Activated T-cell treated with anti-CD3 and anti-CD28 coated beads, Interleukin-2, amount 50 U/mL, for 72 hours (primary cell): ENCODE results near the gene H3-3A. TPM values are rescaled to one million over a fixed set of nuclear protein-coding genes. Genes with fewer than 3 reads are reported as not detected.
A peak's percentile ranks its signal among the peaks of the same experiment; 100 is the strongest.

ENCODE experiments used
- ATAC-seq, 2 donors: fragments of 150-1000 bp; cut with Tn5 transposase; replicated peaks in 1 of 2; 2 replicates each; pipeline ENCODE4 v1.10.0; 2021; ENCODE audit warnings: moderate library complexity in 2 of 2, mild to moderate bottlenecking in 1 of 2
- DNase-seq, 2 donors: peaks; one replicate each; pipeline ENCODE4 v3.0.0; 2021 to 2022; ENCODE audit warnings: mixed read lengths in 1 of 2
- H3K27ac Mint-ChIP-seq: one replicate; pipeline ENCODE4 v1.8.0; 2022; ENCODE audit warnings: mild to moderate bottlenecking, moderate library complexity, mixed read lengths
- H3K27me3 Mint-ChIP-seq: one replicate; pipeline ENCODE4 v1.8.0; 2022; ENCODE audit warnings: low read depth, mixed read lengths
- H3K36me3 Mint-ChIP-seq, 2 donors: one replicate each; pipeline ENCODE4 v1.8.0; 2022; ENCODE audit warnings: mixed read lengths in 2 of 2, mild to moderate bottlenecking in 1 of 2; ENCODE audit not compliant: insufficient read depth in 2 of 2
- H3K4me1 Mint-ChIP-seq: one replicate; pipeline ENCODE4 v1.8.0; 2022; ENCODE audit warnings: low read depth, mixed read lengths
- H3K4me3 Mint-ChIP-seq, 2 donors: one replicate each; pipeline ENCODE4 v1.8.0; 2022; ENCODE audit warnings: mild to moderate bottlenecking in 2 of 2, mixed read lengths in 2 of 2, moderate library complexity in 2 of 2
- H3K9me3 Mint-ChIP-seq, 2 donors: one replicate each; pipeline ENCODE4 v1.8.0; 2022; ENCODE audit warnings: mixed read lengths in 2 of 2
- total RNA-seq, 2 donors: library from RNA; stranded (reverse); gene quantifications; one replicate each; pipeline ENCODE4 v1.2.3, GENCODE V29; 2022

H3-3A gene
- total RNA-seq, 2 donors from 2014 or later, result 231 to 239 TPM

- Mint-ChIP-seq H3K4me3 (peak overlapping the region in 1 of 2 donors; percentile 88), H3K36me3 (no peaks in the 10 kb centered on the region), H3K9me3 (no peaks in the 10 kb centered on the region), H3K27me3 (peaks cover 6% of the 10 kb centered on the region), H3K27ac (no peak overlapping the region), H3K4me1 (peaks cover 22% of the 10 kb centered on the region)
- ATAC-seq (peak; percentile 38 to 48), DNase-seq (no peak)
Observed at GRCh38 chr1:226098870-226099835, 36.6 kb downstream of the H3-3A start.

- Mint-ChIP-seq H3K27ac (no peak overlapping the region), H3K36me3 (no peaks in the 10 kb centered on the region), H3K9me3 (no peaks in the 10 kb centered on the region), H3K27me3 (peaks cover 6% of the 10 kb centered on the region), H3K4me1 (peaks cover 22% of the 10 kb centered on the region), H3K4me3 (peak overlapping the region; percentile 88 to 90)
- DNase-seq (peak; percentile 44 to 45), ATAC-seq (peak; percentile 66 to 80)
Observed at GRCh38 chr1:226100436-226101391, 38.2 kb downstream of the H3-3A start.

- no peaks in the 10 kb centered on the region for H3K9me3 Mint-ChIP-seq
- no peak overlapping the region for H3K27ac Mint-ChIP-seq
- no peaks in the 10 kb centered on the region for H3K27me3 Mint-ChIP-seq
- DNase-seq (no peak), ATAC-seq (no peak)
- H3K4me3 Mint-ChIP-seq, result no peak overlapping the region
- peaks cover 27% of the 10 kb centered on the region for H3K4me1 Mint-ChIP-seq
- H3K36me3 Mint-ChIP-seq, result no peaks in the 10 kb centered on the region
Observed at GRCh38 chr1:226104671-226105121, 42.2 kb downstream of the H3-3A start.

- Mint-ChIP-seq H3K36me3 (no peaks in the 10 kb centered on the region), H3K4me1 (peaks cover 22% of the 10 kb centered on the region), H3K27me3 (no peaks in the 10 kb centered on the region), H3K9me3 (no peaks in the 10 kb centered on the region), H3K4me3 (no peak overlapping the region), H3K27ac (no peak overlapping the region)
- ATAC-seq, result no peak
- no peak for DNase-seq
Observed at GRCh38 chr1:226107471-226108460, 45.2 kb downstream of the H3-3A start.

- no peaks in the 10 kb centered on the region for H3K9me3 Mint-ChIP-seq
- DNase-seq, result no peak
- H3K27me3 Mint-ChIP-seq, result no peaks in the 10 kb centered on the region
- peaks cover 22% of the 10 kb centered on the region for H3K4me1 Mint-ChIP-seq
- H3K27ac Mint-ChIP-seq, result peak overlapping the region; percentile 73
- peak in 1 of 2 donors; percentile 2 for ATAC-seq
- H3K4me3 Mint-ChIP-seq, result peak overlapping the region; percentile 87 to 93
- H3K36me3 Mint-ChIP-seq, result no peaks in the 10 kb centered on the region
Observed at GRCh38 chr1:226108935-226109828, 46.7 kb downstream of the H3-3A start.

GRCh38 chr1:226109829-226110248, 47.3 kb downstream of the H3-3A start:
- peaks cover 22% of the 10 kb centered on the region for H3K4me1 Mint-ChIP-seq
- no peaks in the 10 kb centered on the region for H3K27me3 Mint-ChIP-seq
- H3K27ac Mint-ChIP-seq, result peak overlapping the region; percentile 73
- H3K4me3 Mint-ChIP-seq, result peak overlapping the region; percentile 87 to 93
- no peaks in the 10 kb centered on the region for H3K9me3 Mint-ChIP-seq
- no peaks in the 10 kb centered on the region for H3K36me3 Mint-ChIP-seq
- DNase-seq, result peak; percentile 84 to 85
- ATAC-seq, result peak; percentile 84 to 85

- Mint-ChIP-seq H3K27me3 (no peaks in the 10 kb centered on the region), H3K27ac (no peak overlapping the region), H3K36me3 (no peaks in the 10 kb centered on the region), H3K4me3 (peak overlapping the region; percentile 87 to 93), H3K4me1 (peaks cover 22% of the 10 kb centered on the region), H3K9me3 (no peaks in the 10 kb centered on the region)
- peak; percentile 81 to 87 for ATAC-seq
- peak; percentile 83 to 89 for DNase-seq
Observed at GRCh38 chr1:226110249-226111097, 48.0 kb downstream of the H3-3A start.

GRCh38 chr1:226111098-226111882, 48.8 kb downstream of the H3-3A start:
- Mint-ChIP-seq H3K27ac (peak overlapping the region; percentile 23), H3K4me3 (peak overlapping the region; percentile 87 to 93)

GRCh38 chr1:226111883-226112261, 49.4 kb downstream of the H3-3A start:
- no peaks in the 10 kb centered on the region for H3K36me3 Mint-ChIP-seq
- DNase-seq (no peak), ATAC-seq (no peak)
- no peaks in the 10 kb centered on the region for H3K9me3 Mint-ChIP-seq
- peaks cover 22% of the 10 kb centered on the region for H3K4me1 Mint-ChIP-seq
- no peak overlapping the region for H3K27ac Mint-ChIP-seq
- peak overlapping the region; percentile 87 to 93 for H3K4me3 Mint-ChIP-seq
- H3K27me3 Mint-ChIP-seq, result no peaks in the 10 kb centered on the region

More at GRCh38 chr1:226111098-226111882, 48.8 kb downstream of the H3-3A start:
- Mint-ChIP-seq H3K27me3 (no peaks in the 10 kb centered on the region), H3K9me3 (no peaks in the 10 kb centered on the region), H3K4me1 (peaks cover 22% of the 10 kb centered on the region), H3K36me3 (no peaks in the 10 kb centered on the region)
- DNase-seq (no peak), ATAC-seq (no peak)

GRCh38 chr1:226112626-226113025, 50.1 kb downstream of the H3-3A start:
- Mint-ChIP-seq H3K27ac (no peak overlapping the region), H3K36me3 (no peaks in the 10 kb centered on the region), H3K9me3 (no peaks in the 10 kb centered on the region), H3K4me3 (no peak overlapping the region), H3K27me3 (no peaks in the 10 kb centered on the region), H3K4me1 (peaks cover 21% of the 10 kb centered on the region)
- DNase-seq (no peak), ATAC-seq (no peak)
